ENCODE results near the gene LSM4. TPM values are rescaled to one million over a fixed set of nuclear protein-coding genes. Genes with fewer than 3 reads are reported as not detected.

The LSM4 gene
- total and polyA plus RNA-seq, 2 of the 4 experiments (the other 2 are of a cell fraction): 44.8 to 118 TPM

- peak overlapping the region; percentile 86 for H2AK5ac ChIP-seq (ENCODE audit: low read depth, low read length)
- H2AFZ ChIP-seq (replicated peaks; ENCODE audit: low read length, poor library complexity): peak overlapping the region; percentile 24
- DNase-seq: no peak
- peak overlapping the region; percentile 80 to 88 for H4K8ac ChIP-seq (ENCODE audit: low read depth in 2 of 2, low read length in 2 of 2)
- H3K9me3 ChIP-seq (ENCODE audit: control insufficient read depth, insufficient read depth, low read length): no peaks in the 10 kb centered on the region
- no peak overlapping the region for H3K4me3 ChIP-seq (ENCODE audit: insufficient read depth, low read depth, low read length)
- 0 out of 2 replicates have a peak, but pooled peaks cover 3% of the 10 kb centered on the region for H4K20me1 ChIP-seq (ENCODE audit: insufficient read depth, low read length)
- no peak overlapping the region for H3K27ac ChIP-seq (ENCODE audit: insufficient read depth, low read length)
- peaks cover 7% of the 10 kb centered on the region for H3K9me1 ChIP-seq (ENCODE audit: insufficient read depth, low read length)
- 45% methylated on average over 2 of the region's 14 CpGs; no CpG with 5 or more reads in 1 of the 2 experiments for WGBS, 2 experiments (ENCODE audit: extremely low coverage in 2 of 2, insufficient read length in 1 of 2)
- ChIA-PET CTCF (interaction anchor here (0.5 to 3.7 kb wide), 3 partner anchors 16 to 41 kb away, joined by 3 to 49 read pairs (median 3); partner anchors contain the start of gene JUND), POLR2A (ENCODE audit: unreplicated experiment) (interaction anchor here (1.1 to 2.2 kb wide), 2 partner anchors 40 to 41 kb away, joined by 6 to 25 read pairs; partner anchors contain the start of gene JUND)
- peak overlapping the region; percentile 15 for H2BK5ac ChIP-seq (ENCODE audit: low read depth, low read length, poor library complexity, severe bottlenecking)
- in situ Hi-C loops (cut with MboI; ENCODE audit: low sequenced_read_pairs): loop anchor here (5.0 to 10.0 kb wide), 2 partner anchors 44 to 126 kb away; partner anchors contain the start of gene MPV17L2
- no peaks in the 10 kb centered on the region for H3K27me3 ChIP-seq (ENCODE audit: control insufficient read depth, insufficient read depth, low read length)
- H4K91ac ChIP-seq (ENCODE audit: insufficient read depth, low read depth, low read length): peak overlapping the region; percentile 87
- H3K9ac ChIP-seq (ENCODE audit: low read depth, low read length): peak overlapping the region; percentile 75
- peaks cover 40 to 63% of the 10 kb centered on the region in 2 experiments for H3K79me1 ChIP-seq (ENCODE audit: low read depth in 1 of 2, low read length in 2 of 2)
- peak overlapping the region; percentile 74 for H3K23ac ChIP-seq (ENCODE audit: low read depth, low read length)
- no peak overlapping the region for H3K56ac ChIP-seq (ENCODE audit: extremely low read depth, insufficient read depth, low read length)
- ATAC-seq (ENCODE audit: low read depth): no peak
- peak overlapping the region; percentile 85 for H3K4ac ChIP-seq (ENCODE audit: low read depth, low read length)
- no TSS peak for BruUV-seq (replicated peaks)
- peaks cover 5% of the 10 kb centered on the region; the same call in 1 of the 2 replicates for H3K4me1 ChIP-seq (ENCODE audit: control insufficient read depth, insufficient read depth, low read length)
- no peak overlapping the region; the same call in 1 of the 2 replicates for H2BK120ac ChIP-seq (ENCODE audit: low read depth, low read length)
- peak overlapping the region; percentile 83 for H3K14ac ChIP-seq (replicated peaks; ENCODE audit: low read depth, low read length)
- H3K36me3 ChIP-seq (ENCODE audit: control insufficient read depth, insufficient read depth, low read length): no peaks in the 10 kb centered on the region
- TF ChIP-seq CHD1 (IDR thresholded peaks at IDR 0.05; ENCODE audit: low read depth, low read length): no peak
- no peak for TF ChIP-seq MXI1 (IDR thresholded peaks at IDR 0.05; ENCODE audit: borderline replicate concordance, low read depth, low read length)
- no peak for TF ChIP-seq FOS (IDR thresholded peaks at IDR 0.05; ENCODE audit: low read depth, low read length)
- no peak for TF ChIP-seq USF2 (IDR thresholded peaks at IDR 0.05; ENCODE audit: low read depth, low read length)
- TF ChIP-seq RAD21 (IDR thresholded peaks at IDR 0.05; ENCODE audit: low read length): no peak
- TF ChIP-seq, protein P1, sequence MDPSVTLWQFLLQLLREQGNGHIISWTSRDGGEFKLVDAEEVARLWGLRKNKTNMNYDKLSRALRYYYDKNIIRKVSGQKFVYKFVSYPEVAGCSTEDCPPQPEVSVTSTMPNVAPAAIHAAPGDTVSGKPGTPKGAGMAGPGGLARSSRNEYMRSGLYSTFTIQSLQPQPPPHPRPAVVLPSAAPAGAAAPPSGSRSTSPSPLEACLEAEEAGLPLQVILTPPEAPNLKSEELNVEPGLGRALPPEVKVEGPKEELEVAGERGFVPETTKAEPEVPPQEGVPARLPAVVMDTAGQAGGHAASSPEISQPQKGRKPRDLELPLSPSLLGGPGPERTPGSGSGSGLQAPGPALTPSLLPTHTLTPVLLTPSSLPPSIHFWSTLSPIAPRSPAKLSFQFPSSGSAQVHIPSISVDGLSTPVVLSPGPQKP (IDR thresholded peaks at IDR 0.05; ENCODE audit: borderline replicate concordance, low read depth, low read length): no peak
- no peak for TF ChIP-seq MAZ (IDR thresholded peaks at IDR 0.05; ENCODE audit: borderline replicate concordance, low read depth, low read length)
- TF ChIP-seq POLR2A (IDR thresholded peaks at IDR 0.05; ENCODE audit: low read depth, low read length): no peak
- no peak for TF ChIP-seq SMC3 (IDR thresholded peaks at IDR 0.05; ENCODE audit: low read depth, low read length)
- intact Hi-C loops (cut with micrococcal nuclease): loop anchor here (5.0 kb wide), 1 partner anchor 119 kb away; the partner anchor contains the start of gene RAB3A
- H4K5ac ChIP-seq (ENCODE audit: low read depth, low read length): no peak overlapping the region
- dilution Hi-C loops (cut with HindIII; ENCODE audit: low sequenced_read_pairs, unreplicated experiment): no loop called here
- no peak overlapping the region for H2BK15ac ChIP-seq (ENCODE audit: low read depth, low read length)
- no peak overlapping the region for H3K18ac ChIP-seq (ENCODE audit: low read depth, low read length)
- peak overlapping the region; percentile 74 for H3K4me2 ChIP-seq (ENCODE audit: low read depth, low read length)
- H2BK20ac ChIP-seq (ENCODE audit: low read depth, low read length): 0 out of 2 replicates have a peak overlapping the region, but pooled peaks have one; percentile 8
- peak overlapping the region; percentile 95 for H2AK9ac ChIP-seq (replicated peaks; ENCODE audit: low read depth, low read length, poor library complexity)
These were observed 1.8 kb downstream of the LSM4 start for GRCh38 chr19:18320865-18321733.

Data from IMR-90 (cell line).